GM18867 (cell line): ENCODE data around the gene NDUFV2.
A peak's percentile ranks its signal among the peaks of the same experiment; 100 is the strongest.

Experiments
- ATAC-seq: cut with Tn5 transposase; IDR thresholded peaks from one replicate; pipeline ENCODE4 v1.9.1; 2021; ENCODE audit warnings: mild to moderate bottlenecking, moderate library complexity; ENCODE audit not compliant: unreplicated experiment

Gene NDUFV2

GRCh38 chr18:9102508-9103375, at the start of gene NDUFV2:
TSS of gene NDUFV2 (plus strand) at chr18:9102699. CDS start at chr18:9102744, 45 bp downstream.
- peak; percentile 93 for ATAC-seq

GRCh38 chr18:9053814-9054213, 48.7 kb upstream of the NDUFV2 start:
- ATAC-seq: no peak

- peak; percentile 62 for ATAC-seq
Measured at GRCh38 chr18:9055185-9055584, 47.3 kb upstream of the NDUFV2 start.

GRCh38 chr18:9055626-9056025, 46.9 kb upstream of the NDUFV2 start:
- ATAC-seq: no peak

GRCh38 chr18:9057646-9058045, 44.9 kb upstream of the NDUFV2 start:
- no peak for ATAC-seq

GRCh38 chr18:9058406-9058805, 44.1 kb upstream of the NDUFV2 start:
- ATAC-seq: no peak

- ATAC-seq: no peak
Measured at GRCh38 chr18:9062418-9062751, 40.1 kb upstream of the NDUFV2 start.

- ATAC-seq: no peak
Measured at GRCh38 chr18:9065864-9066263, 36.6 kb upstream of the NDUFV2 start.

- peak; percentile 29 for ATAC-seq
Measured at GRCh38 chr18:9066358-9066757, 36.1 kb upstream of the NDUFV2 start.

- peak; percentile 73 for ATAC-seq
Measured at GRCh38 chr18:9066817-9067306, 35.6 kb upstream of the NDUFV2 start.

- no peak for ATAC-seq
Measured at GRCh38 chr18:9067823-9068222, 34.7 kb upstream of the NDUFV2 start.

GRCh38 chr18:9068346-9068745, 34.2 kb upstream of the NDUFV2 start:
- no peak for ATAC-seq

- ATAC-seq: no peak
Measured at GRCh38 chr18:9069601-9070000, 32.9 kb upstream of the NDUFV2 start.

GRCh38 chr18:9070212-9070611, 32.3 kb upstream of the NDUFV2 start:
- ATAC-seq: no peak

- ATAC-seq: no peak
Measured at GRCh38 chr18:9079818-9080528, 22.5 kb upstream of the NDUFV2 start.

- no peak for ATAC-seq
Measured at GRCh38 chr18:9081940-9082339, 20.6 kb upstream of the NDUFV2 start.

- ATAC-seq: peak; percentile 93
Measured at GRCh38 chr18:9082711-9083510, 19.6 kb upstream of the NDUFV2 start.

GRCh38 chr18:9086015-9086414, 16.5 kb upstream of the NDUFV2 start:
- ATAC-seq: no peak

- ATAC-seq: no peak
Measured at GRCh38 chr18:9086624-9087023, 15.9 kb upstream of the NDUFV2 start.

- no peak for ATAC-seq
Measured at GRCh38 chr18:9087144-9087543, 15.4 kb upstream of the NDUFV2 start.

GRCh38 chr18:9088252-9088651, 14.2 kb upstream of the NDUFV2 start:
- ATAC-seq: no peak
